GM12864 (cell line): ENCODE data around the gene JPT2.

Experiments used
- DNase-seq: peaks from one replicate; pipeline ENCODE4 v3.0.0-alpha.2; 2011; ENCODE audit warnings: low read depth
- H3K4me3 ChIP-seq: 2 replicates; pipeline ENCODE4 v1.5.1; 2011; ENCODE audit warnings: mild to moderate bottlenecking, low read depth, low read length, control low read depth
- CTCF ChIP-seq: IDR thresholded peaks from 2 replicates; pipeline ENCODE4 v1.5.1; 2011; ENCODE audit warnings: low read depth, mild to moderate bottlenecking, moderate library complexity, low read length, control low read depth, inconsistent platforms; ENCODE audit errors: missing control alignments

The JPT2 gene

DNA sequence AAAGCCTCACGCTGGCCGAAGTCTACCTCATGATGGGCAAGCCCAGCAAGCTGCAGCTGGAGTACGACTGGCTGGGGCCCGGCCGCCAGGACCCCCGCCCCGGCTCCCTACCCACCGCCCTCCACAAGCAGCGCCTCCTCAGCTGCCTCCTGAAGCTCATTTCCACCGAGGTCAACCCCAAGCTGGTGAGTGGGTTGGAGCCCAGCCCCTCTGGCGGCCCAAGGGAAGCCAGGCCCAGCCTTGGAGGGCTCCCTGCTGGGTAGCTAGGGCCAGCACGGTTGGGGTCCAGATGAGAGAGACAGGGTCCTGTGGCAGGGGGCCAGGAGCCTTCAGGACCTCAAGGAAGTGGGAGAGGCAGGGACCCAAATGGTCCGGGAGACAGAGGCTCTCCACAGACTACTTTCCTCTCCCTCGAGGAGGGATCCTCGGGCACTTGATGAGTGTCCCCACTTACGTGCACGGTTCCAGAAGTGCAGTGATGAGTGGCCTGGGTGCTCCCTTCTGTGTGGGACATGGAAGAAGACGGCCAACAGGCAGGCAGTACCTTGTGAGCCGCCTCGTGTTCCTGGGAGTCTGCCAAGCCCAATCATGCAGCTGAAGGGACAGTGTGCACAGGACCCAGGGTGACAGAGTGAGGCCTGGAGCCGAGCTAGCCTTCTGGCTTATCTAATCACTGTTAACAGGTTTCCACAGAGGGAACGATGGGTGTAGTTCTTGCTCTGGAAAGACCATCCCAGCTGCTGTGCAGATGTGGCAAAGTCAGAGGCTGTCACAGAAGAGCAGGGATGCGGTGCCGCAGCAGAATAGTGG lies 21.1 kb upstream of the JPT2 start:
- no peak overlapping the region for H3K4me3 ChIP-seq
- DNase-seq: no peak
- no peak for TF ChIP-seq CTCF

- DNase-seq: no peak
- no peak for TF ChIP-seq CTCF
- H3K4me3 ChIP-seq: no peak overlapping the region
These were observed 20.2 kb upstream of the JPT2 start for GRCh38 chr16:1657841-1658240.

DNA sequence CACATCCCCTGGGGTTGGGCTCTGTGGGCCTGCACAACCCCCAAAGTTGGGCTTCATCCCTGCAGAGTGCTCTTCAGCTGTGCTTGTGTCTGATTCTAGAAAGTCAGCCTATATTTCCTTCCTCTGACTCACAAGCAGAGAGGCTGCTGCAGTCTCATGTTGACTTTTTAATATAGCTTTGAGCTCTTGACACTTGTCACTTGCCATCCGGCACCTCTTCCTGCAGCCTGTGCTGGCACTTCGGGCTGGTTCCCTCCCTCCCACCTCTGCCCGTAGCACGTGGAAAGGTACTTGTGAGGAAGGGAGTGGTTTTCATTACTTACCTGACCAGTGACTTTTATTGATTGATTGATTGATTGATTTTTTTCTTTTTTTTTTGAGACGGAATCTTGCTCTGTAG lies 19.0 kb upstream of the JPT2 start:
- DNase-seq: no peak
- no peak for TF ChIP-seq CTCF
- H3K4me3 ChIP-seq: no peak overlapping the region

- DNase-seq: no peak
- TF ChIP-seq CTCF: no peak
- H3K4me3 ChIP-seq: no peak overlapping the region
These were observed 16.3 kb upstream of the JPT2 start for GRCh38 chr16:1661826-1662225.

DNA sequence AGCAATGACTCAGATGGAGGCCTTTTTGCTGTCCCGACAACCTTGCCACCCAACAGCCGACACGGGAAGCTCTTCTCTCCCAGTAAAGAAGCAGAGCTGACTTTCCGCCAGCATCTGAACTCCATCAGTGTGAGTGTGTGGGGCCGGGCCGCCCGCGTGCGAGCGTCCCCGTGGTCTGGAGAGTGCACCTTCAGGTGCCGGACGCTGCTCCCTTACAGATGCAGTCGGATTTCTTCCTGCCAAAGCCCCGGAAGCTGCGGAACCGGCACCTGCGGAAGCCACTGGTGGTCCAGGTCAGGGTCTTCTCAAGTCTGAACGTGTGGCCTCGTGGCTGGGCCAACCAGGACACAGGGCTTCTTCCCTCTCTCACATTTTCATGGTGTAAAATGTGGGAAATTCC lies 15.5 kb upstream of the JPT2 start:
- no peak for DNase-seq
- H3K4me3 ChIP-seq: no peak overlapping the region
- no peak for TF ChIP-seq CTCF

DNA sequence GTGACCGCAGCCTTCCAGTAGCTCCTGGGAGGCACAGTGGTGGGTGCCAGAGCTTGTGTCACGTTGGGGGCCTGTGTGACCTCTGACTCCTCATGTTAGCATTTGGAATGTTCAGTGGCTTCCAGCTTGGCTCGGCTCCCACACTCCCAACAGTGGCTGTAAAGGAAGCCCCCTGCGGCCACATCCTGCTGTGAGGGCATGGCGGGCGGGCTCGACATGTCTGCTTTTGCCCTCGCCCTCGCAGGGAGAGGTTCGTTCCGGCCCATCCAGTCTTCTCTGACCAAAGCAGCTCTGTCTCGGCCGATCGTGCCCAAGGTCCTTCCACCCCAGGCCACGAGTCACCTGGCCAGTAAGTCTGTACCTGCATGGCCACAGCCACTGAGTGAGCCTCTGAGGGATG lies 12.2 kb upstream of the JPT2 start:
- no peak for TF ChIP-seq CTCF
- H3K4me3 ChIP-seq: no peak overlapping the region
- no peak for DNase-seq

DNA sequence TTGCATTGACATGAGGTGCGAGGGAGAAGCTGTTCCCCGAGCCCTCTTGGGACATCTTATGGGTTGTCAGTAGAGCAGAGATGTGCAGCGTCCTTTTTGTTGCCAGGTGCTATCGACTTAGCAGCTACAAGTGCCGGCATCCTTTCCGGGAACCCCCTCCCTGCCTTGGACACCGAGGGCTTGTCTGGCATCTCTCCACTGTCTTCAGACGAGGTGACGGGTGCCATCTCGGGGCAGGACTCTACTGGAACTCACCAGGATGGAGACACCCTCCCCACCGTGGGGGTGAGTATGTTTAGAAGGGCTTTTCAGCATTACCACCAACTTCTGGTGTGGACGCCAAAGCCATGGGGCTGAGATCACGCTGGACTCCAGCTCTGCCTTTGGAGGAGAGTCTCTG lies 11.8 kb upstream of the JPT2 start:
- TF ChIP-seq CTCF: no peak
- no peak overlapping the region for H3K4me3 ChIP-seq
- no peak for DNase-seq
